Renal cortex interstitium (tissue), 11 donors: ENCODE results near the gene BICC1. TPM values are rescaled to one million over a fixed set of nuclear protein-coding genes. Genes with fewer than 3 reads are reported as not detected.
"Not testable (repeated sequence)": the region's sequence is repeated elsewhere in the genome, so short reads cannot be mapped to it uniquely, and the experiment has no call there.

Experiments used
- DNase-seq, 11 donors: peaks; one replicate each; pipeline ENCODE4 v3.0.0-alpha.2; 2013; ENCODE audit warnings: low read depth in 9 of 11, low spot score in 4 of 11; ENCODE audit errors: extremely low read depth in 1 of 11
- polyA plus RNA-seq, 3 donors: library from polyadenylated mRNA; unstranded; fragments of 120-200 nt; gene quantifications; one replicate each; pipeline ENCODE4 v1.2.1, GENCODE V29; 2013; ENCODE audit not compliant: insufficient read length in 3 of 3

Gene BICC1
- polyA plus RNA-seq, 3 donors: 70.8 to 94.6 (median 83.3) TPM

DNA sequence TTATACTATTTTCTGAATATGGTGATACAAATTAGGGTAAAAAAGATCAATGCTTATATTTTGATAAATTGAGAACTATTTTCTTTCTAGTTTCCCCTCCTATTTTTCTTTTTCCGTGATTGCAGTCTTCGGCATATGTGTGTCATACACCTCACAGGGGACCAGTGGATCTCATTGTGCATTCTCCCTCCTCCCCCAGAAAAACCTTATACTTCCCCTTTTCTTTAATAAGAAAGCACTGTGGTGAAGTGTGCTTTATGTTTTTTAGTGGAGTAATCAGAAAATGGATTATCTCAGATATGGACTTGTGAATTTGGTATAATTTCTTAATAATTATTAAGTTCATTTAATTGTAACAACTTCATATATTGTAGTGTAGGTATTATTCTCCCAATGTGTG is 72.8 kb downstream of the BICC1 start:
- no peak for DNase-seq

- DNase-seq: no peak
These were observed 73.9 kb downstream of the BICC1 start for GRCh38 chr10:58586282-58587245.

GRCh38 chr10:58587676-58588075 is 75.0 kb downstream of the BICC1 start:
- no peak for DNase-seq

DNA sequence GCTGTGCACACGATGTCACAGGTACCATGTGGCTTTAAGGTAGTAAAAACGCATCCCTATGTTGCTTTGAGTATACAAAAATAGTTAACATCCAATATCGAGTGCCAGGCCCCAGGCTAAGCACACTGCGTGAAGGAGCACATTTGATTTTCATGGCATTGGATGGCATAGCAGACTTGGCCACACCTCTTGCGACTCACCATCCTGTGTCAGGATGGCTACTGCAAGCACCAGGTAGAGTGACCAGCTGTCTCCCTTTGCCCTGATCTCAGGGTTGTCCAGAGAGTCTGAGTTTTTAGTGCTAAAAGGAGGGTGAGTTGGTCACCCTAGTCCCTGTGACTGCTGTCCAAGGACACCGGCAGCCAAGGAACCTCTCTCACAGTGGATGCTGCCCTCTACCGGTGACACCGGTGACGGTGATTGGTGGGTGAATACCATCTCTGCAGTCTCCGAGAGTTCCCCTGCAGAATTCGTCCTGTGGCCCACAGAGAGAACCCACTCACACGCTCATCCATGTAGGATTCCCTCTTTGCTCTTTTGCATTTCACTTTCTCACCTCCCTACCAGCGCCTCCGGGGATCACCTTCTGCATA is 76.1 kb downstream of the BICC1 start:
- no peak for DNase-seq

GRCh38 chr10:58590152-58590840 is 77.6 kb downstream of the BICC1 start:
- DNase-seq: peak in 1 of 11 donors; percentile 15

DNA sequence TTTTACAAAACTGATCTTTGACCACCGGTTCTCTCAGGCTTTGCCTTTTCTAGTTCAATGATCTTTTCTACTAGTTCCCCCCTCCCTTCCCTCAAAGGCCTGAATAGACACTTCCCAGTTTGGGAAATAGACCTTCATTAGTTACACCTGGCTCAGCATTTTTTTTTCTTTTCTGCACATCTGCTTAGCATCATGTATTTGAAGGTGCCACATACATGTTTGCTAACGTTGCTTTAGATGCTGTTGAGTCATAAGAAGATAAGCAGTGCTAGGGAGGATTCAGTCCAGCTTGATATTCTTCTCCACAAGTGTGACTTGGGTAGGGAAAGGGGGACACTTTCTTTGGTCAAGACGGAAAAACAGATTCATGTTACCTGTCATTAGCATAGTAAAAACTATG is 78.3 kb downstream of the BICC1 start:
- no peak for DNase-seq

DNA sequence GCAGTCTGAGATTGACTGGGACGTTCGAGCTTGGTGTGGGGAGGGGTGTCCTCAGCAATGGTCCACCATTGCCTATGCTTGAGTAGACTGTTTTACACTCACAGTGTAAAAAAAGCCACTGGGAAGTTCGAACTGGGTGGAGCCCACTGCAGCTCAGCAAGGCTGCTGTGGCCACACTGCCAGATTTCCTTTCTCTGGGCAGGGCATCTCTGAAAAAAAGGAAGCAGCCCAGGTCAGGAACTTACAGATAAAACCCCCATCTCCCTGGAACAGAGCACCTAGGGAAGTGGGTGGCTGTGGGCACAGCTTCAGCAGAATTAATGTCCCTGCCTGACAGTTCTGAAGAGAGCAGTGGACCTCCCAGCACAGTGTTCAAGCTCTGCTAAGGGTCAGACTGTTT is 80.3 kb downstream of the BICC1 start:
- DNase-seq: no peak

DNA sequence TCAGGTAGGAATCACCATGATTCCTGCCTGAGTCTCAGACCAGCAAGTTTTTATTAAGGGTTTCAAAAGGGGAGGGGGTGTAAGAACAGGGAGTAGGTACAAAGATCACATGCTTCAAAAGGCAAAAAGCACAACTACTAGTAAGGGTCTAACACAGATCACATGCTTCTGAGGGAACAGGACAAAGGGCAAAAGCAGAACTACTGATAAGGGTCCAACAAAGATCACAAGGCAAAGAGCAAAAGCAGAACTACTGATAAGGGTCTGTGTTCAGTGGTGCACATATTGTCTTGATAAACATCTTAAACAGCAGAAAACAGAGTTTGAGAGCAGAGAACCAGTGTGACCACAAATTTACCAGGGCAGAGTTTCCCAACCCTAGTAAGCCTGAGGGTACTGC is 84.5 kb downstream of the BICC1 start:
- DNase-seq: not testable (repeated sequence)

GRCh38 chr10:58599927-58600553 is 87.4 kb downstream of the BICC1 start:
- DNase-seq: no peak

- peak in 5 of 11 donors; percentile 10 to 49 (median 23) for DNase-seq
These were observed 95.7 kb downstream of the BICC1 start for GRCh38 chr10:58608351-58608750.

- no peak for DNase-seq
These were observed 96.3 kb downstream of the BICC1 start for GRCh38 chr10:58608826-58609531.

DNA sequence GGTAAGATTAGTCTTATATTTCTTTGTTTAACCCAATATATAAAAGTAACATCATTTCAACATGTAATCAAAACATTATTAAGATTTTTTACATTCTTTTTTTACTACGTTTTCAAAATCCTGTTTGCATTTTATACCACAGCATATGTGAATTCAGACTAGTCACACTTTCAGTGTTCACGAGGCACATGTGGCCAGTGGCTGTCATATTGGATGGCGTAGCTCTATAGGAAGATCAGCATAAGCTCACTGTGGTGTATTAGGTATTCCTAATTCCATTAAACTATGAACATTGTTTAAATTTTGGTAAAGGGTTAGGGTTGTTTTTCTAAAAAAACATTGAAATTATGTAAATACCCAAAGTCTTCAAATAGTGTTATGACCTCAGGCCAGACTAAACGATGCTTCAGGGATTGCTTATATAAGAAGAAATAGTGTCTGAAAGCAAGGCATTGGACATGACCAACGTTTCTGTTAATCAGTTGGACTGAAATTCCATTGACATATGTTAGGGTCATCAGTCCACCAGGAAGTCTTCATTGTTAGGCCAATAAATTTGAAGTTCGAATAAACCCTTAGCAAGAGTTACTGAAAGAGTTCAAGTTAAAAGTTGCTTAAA is 97.0 kb downstream of the BICC1 start:
- no peak for DNase-seq

- DNase-seq: no peak
These were observed 102.7 kb downstream of the BICC1 start for GRCh38 chr10:58615237-58615935.

DNA sequence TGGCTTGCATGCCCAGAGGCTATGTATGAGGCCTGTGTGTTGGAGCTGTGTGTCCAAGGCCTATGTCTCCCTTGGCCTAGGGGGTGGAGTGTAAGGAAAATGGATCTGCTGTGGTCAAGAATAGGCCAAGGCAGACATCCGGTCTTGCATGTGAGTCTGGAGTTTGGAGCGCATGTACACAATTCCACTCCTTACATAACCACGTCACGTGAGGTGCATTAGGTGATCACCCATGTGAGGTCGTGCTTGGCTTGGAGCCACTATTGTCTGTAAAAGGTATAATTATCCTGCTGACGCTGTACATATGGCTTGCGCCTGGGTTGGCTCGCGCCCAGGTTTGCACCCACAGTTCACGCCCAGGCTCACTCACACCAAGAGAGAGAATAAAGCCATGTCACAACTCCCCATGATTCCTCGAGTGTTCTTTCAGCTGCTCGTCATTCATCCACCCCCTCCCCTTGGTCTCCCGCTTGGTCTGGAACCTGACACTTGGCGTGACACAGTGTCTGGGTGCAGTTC is 105.5 kb downstream of the BICC1 start:
- no peak for DNase-seq

DNA sequence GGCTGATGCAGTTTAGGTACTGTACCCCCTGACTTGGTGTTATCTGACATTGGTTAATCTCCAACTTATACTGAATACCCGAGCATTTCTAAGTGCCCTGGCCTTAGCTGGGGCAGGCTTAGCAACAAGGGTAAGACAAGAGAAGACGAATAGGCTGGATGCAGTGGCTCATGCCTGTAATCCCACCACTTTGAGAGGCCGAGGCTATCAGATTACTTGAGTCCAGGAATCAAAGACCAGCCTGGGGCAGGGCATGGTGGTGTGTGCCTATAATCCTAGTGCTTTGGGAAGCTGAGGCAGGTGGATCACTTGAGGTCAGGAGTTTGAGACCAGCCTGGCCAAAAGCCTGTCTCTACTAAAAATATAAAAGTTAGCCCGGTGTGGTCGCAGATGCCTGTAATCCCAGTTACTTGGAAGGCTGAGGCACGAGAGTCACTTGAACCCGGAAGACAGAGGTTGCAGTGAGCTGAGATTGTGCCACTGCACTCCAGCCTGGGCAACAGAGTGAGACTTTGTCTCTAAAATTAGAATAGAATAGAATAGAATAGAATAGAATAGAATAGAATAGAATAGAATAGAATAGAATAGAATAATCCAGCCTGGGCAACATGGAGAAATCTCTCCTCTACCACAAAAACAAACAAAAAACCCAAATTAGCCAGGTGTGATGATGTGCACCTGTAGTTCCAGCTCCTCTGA is 108.9 kb downstream of the BICC1 start:
- no peak for DNase-seq

GRCh38 chr10:58622246-58622645 is 109.6 kb downstream of the BICC1 start:
- no peak for DNase-seq

- no peak for DNase-seq
These were observed 112.4 kb downstream of the BICC1 start for GRCh38 chr10:58625070-58625469.
